Fibroblast of lung (primary cell): Measurements from ENCODE around the gene SNX18. TPM values are rescaled to one million over a fixed set of nuclear protein-coding genes. Genes with fewer than 3 reads are reported as not detected.

ENCODE experiments used
- DNase-seq, 2 donors: peaks; one replicate each; pipeline versions ENCODE4 v3.0.0 to v3.0.0-alpha.2; 2010; ENCODE audit warnings: low read depth in 2 of 2
- H2AFZ ChIP-seq: 2 replicates; pipeline ENCODE4 v1.5.1; 2012; ENCODE audit warnings: low read length, control low read depth, inconsistent platforms
- H3K27ac ChIP-seq: 2 replicates; pipeline ENCODE4 v1.5.1; 2011; ENCODE audit warnings: low read length, control low read depth; ENCODE audit not compliant: insufficient read depth
- H3K27me3 ChIP-seq: 2 replicates; pipeline ENCODE4 v1.5.1; 2011; ENCODE audit warnings: mild to moderate bottlenecking, low read length; ENCODE audit not compliant: control insufficient read depth, insufficient read depth
- H3K36me3 ChIP-seq: 2 replicates; pipeline ENCODE4 v1.5.1; 2011; ENCODE audit warnings: low read length; ENCODE audit not compliant: control insufficient read depth, insufficient read depth
- H3K4me1 ChIP-seq: 2 replicates; pipeline ENCODE4 v1.5.1; 2011; ENCODE audit warnings: low read length; ENCODE audit not compliant: control insufficient read depth, insufficient read depth; ENCODE audit errors: extremely low read depth
- H3K4me2 ChIP-seq: 2 replicates; pipeline ENCODE4 v1.5.1; 2011; ENCODE audit warnings: low read length, control low read depth; ENCODE audit not compliant: insufficient read depth; ENCODE audit errors: extremely low read depth
- H3K4me3 ChIP-seq, 4 experiments: fragments of 200-600 bp in 1 of 4; sonication (generic) in 1 of 4; replicated peaks in 1 of 4; 2 replicates each; pipeline ENCODE4 v1.5.1; 2011 to 2016; ENCODE audit warnings: low read length in 4 of 4, low read depth in 3 of 4, mild to moderate bottlenecking in 3 of 4, control low read depth in 2 of 4, inconsistent platforms in 1 of 4, mixed read lengths in 1 of 4; ENCODE audit not compliant: insufficient read depth in 1 of 4; ENCODE audit errors: control extremely low read depth in 1 of 4
- H3K79me2 ChIP-seq: 2 replicates; pipeline ENCODE4 v1.5.1; 2012; ENCODE audit warnings: mild to moderate bottlenecking, low read length, inconsistent platforms; ENCODE audit not compliant: control insufficient read depth, insufficient read depth
- H3K9ac ChIP-seq: 2 replicates; pipeline ENCODE4 v1.5.1; 2011; ENCODE audit warnings: mild to moderate bottlenecking, low read length, control low read depth; ENCODE audit not compliant: insufficient read depth
- H3K9me3 ChIP-seq: 2 replicates; pipeline ENCODE4 v1.5.1; 2012; ENCODE audit warnings: low read depth, low read length; ENCODE audit not compliant: control insufficient read depth, insufficient read depth
- H4K20me1 ChIP-seq: 2 replicates; pipeline ENCODE4 v1.5.1; 2011; ENCODE audit warnings: low read length; ENCODE audit not compliant: control insufficient read depth, insufficient read depth; ENCODE audit errors: extremely low read depth
- EZH2 ChIP-seq: IDR thresholded peaks from 2 replicates; pipeline ENCODE4 v1.5.1; 2012; ENCODE audit warnings: low read length, control low read depth, mild to moderate bottlenecking; ENCODE audit errors: missing control alignments
- polyA plus RNA-seq, 2 donors: library from polyadenylated mRNA; depleted of rRNA in 1 of 2; stranded (reverse) in 1 of 2; unstranded in 1 of 2; fragments of >200 nt; gene quantifications; 2 replicates each; pipeline ENCODE4 v1.2.1, GENCODE V29; 2011 to 2012; ENCODE audit warnings: missing spikeins in 1 of 2
- total RNA-seq: library from RNA; depleted of rRNA; stranded (reverse); fragments of >200 nt; gene quantifications from 2 replicates; pipeline ENCODE4 v1.2.1, GENCODE V29; 2014
- TF ChIP-seq, protein P1 (sequence below), 2 donors: IDR thresholded peaks in 1 of 2; conservative IDR thresholded peaks in 1 of 2; 1 replicate in 1 of 2; 2 replicates in 1 of 2; pipeline ENCODE4 v1.5.1; 2011 to 2012; ENCODE audit warnings: low read length in 2 of 2, control low read depth in 1 of 2, inconsistent platforms in 1 of 2, low read depth in 1 of 2, mild to moderate bottlenecking in 1 of 2

The SNX18 gene
- total and polyA plus RNA-seq, 2 donors (not counting 1 experiment from before 2014, with no cell fraction given) = 80.1 to 109 TPM

DNA sequence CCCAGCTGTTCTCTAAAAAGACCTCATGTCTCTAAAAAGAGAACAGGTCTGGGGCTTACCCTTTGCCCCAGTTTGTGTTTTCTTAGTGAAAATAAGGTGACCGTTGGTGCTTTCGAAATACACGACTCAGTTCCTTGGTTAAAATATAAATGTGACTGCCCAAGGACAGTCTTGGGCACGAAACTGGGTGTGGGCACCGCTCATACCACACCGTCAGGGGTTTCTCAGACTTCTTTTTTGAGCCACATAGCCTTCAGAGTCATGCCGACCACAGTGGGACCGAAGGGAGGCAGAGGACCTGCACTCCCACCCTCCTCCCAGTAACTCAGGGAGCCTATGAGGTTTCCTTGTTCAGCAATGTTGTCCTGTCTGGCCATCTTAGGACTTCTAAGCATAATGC lies 6.5 kb downstream of the SNX18 start:
- Histone ChIP-seq H4K20me1 (peaks cover 4% of the 10 kb centered on the region), H3K9ac (no peak overlapping the region), H3K27ac (no peak overlapping the region), H3K36me3 (peaks cover 4% of the 10 kb centered on the region), H3K4me3 (peak overlapping the region in 1 of 4 experiments; percentile 87), H3K9me3 (peaks cover 3% of the 10 kb centered on the region), H2AFZ (no peak overlapping the region), H3K4me1 (peaks cover 8% of the 10 kb centered on the region), H3K27me3 (no peaks in the 10 kb centered on the region), H3K79me2 (peaks cover 100% of the 10 kb centered on the region), H3K4me2 (peak overlapping the region; percentile 21)
- peak in 1 of 2 donors; percentile 24 for DNase-seq
- TF ChIP-seq, protein P1, sequence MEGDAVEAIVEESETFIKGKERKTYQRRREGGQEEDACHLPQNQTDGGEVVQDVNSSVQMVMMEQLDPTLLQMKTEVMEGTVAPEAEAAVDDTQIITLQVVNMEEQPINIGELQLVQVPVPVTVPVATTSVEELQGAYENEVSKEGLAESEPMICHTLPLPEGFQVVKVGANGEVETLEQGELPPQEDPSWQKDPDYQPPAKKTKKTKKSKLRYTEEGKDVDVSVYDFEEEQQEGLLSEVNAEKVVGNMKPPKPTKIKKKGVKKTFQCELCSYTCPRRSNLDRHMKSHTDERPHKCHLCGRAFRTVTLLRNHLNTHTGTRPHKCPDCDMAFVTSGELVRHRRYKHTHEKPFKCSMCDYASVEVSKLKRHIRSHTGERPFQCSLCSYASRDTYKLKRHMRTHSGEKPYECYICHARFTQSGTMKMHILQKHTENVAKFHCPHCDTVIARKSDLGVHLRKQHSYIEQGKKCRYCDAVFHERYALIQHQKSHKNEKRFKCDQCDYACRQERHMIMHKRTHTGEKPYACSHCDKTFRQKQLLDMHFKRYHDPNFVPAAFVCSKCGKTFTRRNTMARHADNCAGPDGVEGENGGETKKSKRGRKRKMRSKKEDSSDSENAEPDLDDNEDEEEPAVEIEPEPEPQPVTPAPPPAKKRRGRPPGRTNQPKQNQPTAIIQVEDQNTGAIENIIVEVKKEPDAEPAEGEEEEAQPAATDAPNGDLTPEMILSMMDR (conservative IDR thresholded peaks at IDR 0.05 in 1 of 2, IDR thresholded peaks at IDR 0.05 in 1 of 2; ENCODE audit: low read depth in 1 of 2, low read length in 2 of 2) = no peak
- TF ChIP-seq EZH2 = no peak

DNA sequence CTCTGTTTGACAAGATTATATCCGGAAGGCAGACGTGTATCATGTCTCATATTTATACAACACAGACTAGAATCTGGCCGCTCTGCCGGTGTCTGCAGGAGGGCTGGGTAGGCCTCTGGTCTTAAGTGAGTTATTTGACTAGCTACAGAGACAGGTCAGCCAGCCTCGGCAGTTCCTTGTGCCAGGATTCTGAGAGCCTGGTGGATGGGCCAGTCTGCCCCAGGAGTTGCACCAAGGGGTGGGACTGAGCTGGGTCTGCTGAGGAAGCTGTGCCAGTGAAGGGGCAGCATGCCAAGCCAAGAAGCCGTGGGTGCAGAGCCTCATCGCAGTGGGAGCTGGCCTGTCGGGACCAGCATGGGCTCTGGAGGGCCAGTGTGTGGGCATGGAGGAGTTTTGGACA lies 7.1 kb downstream of the SNX18 start:
- H3K9me3 ChIP-seq = no peaks in the 10 kb centered on the region
- peak overlapping the region in 1 of 4 experiments; percentile 32 for H3K4me3 ChIP-seq
- no peak overlapping the region for H3K9ac ChIP-seq
- no peak overlapping the region for H2AFZ ChIP-seq
- no peaks in the 10 kb centered on the region for H3K36me3 ChIP-seq
- H3K4me1 ChIP-seq = peaks cover 8% of the 10 kb centered on the region
- H3K27ac ChIP-seq = no peak overlapping the region
- peak in 1 of 2 donors; percentile 20 for DNase-seq
- TF ChIP-seq, protein P1 (conservative IDR thresholded peaks at IDR 0.05 in 1 of 2, IDR thresholded peaks at IDR 0.05 in 1 of 2; ENCODE audit: low read depth in 1 of 2, low read length in 2 of 2) = no peak
- TF ChIP-seq EZH2 = no peak
- H3K27me3 ChIP-seq = no peaks in the 10 kb centered on the region
- peaks cover 100% of the 10 kb centered on the region for H3K79me2 ChIP-seq
- peak overlapping the region; percentile 1 for H3K4me2 ChIP-seq
- peaks cover 7% of the 10 kb centered on the region for H4K20me1 ChIP-seq

GRCh38 chr5:54525261-54525660 lies 7.7 kb downstream of the SNX18 start:
- H3K4me3 ChIP-seq = no peak overlapping the region
- TF ChIP-seq, protein P1 (conservative IDR thresholded peaks at IDR 0.05 in 1 of 2, IDR thresholded peaks at IDR 0.05 in 1 of 2; ENCODE audit: low read depth in 1 of 2, low read length in 2 of 2) = no peak
- no peak for TF ChIP-seq EZH2

More at GRCh38 chr5:54525261-54525660, 7.7 kb downstream of the SNX18 start:
- Histone ChIP-seq H3K36me3 (no peaks in the 10 kb centered on the region), H3K9ac (no peak overlapping the region), H3K4me2 (no peak overlapping the region), H3K27me3 (no peaks in the 10 kb centered on the region), H2AFZ (no peak overlapping the region), H3K79me2 (peaks cover 100% of the 10 kb centered on the region), H3K9me3 (no peaks in the 10 kb centered on the region), H4K20me1 (peaks cover 7% of the 10 kb centered on the region), H3K27ac (no peak overlapping the region), H3K4me1 (peaks cover 8% of the 10 kb centered on the region)
- DNase-seq = no peak
